OCI-LY7 (cell line): ENCODE measurements around the gene MTM1. TPM values are rescaled to one million over a fixed set of nuclear protein-coding genes. Genes with fewer than 3 reads are reported as not detected.

ENCODE experiments used
- BruUV-seq: library from RNA; stranded (reverse); fragments of 400-500 nt; replicated peaks from 2 replicates; lab custom pipeline; 2021; lab: Mats Ljungman, UMichigan
- CTCF ChIA-PET: fragments of 300-600 bp; sonication (Branson Sonifier 250); formaldehyde crosslinking; loops from one replicate; lab custom pipeline; 2022; ENCODE audit warnings: antibody characterized with exemption; ENCODE audit not compliant: unreplicated experiment; lab: Charles Lee
- POLR2A ChIA-PET: fragments of 300-600 bp; sonication (Branson Sonifier 250); formaldehyde crosslinking; loops from one replicate; lab custom pipeline; 2022; ENCODE audit warnings: antibody characterized with exemption; lab: Charles Lee
- DNase-seq: peaks from one replicate; pipeline ENCODE4 v3.0.0-alpha.2; 2015; ENCODE audit warnings: low spot score
- H2AFZ ChIP-seq: fragments of 200-600 bp; sonication (generic), shearing (Covaris generic); 2 replicates; pipeline ENCODE4 v1.6.1; 2014; ENCODE audit warnings: mild to moderate bottlenecking, antibody characterized with exemption, low read length, moderate library complexity
- H3K27ac ChIP-seq: fragments of 200-600 bp; sonication (generic); 2 replicates; pipeline ENCODE4 v1.5.1; 2014; ENCODE audit warnings: mixed run types, low read depth, mild to moderate bottlenecking, moderate library complexity, low read length, inconsistent platforms; ENCODE audit not compliant: poor library complexity, severe bottlenecking
- H3K36me3 ChIP-seq: fragments of 200-600 bp; sonication (generic); 2 replicates; pipeline ENCODE4 v1.6.1; 2014; ENCODE audit warnings: mild to moderate bottlenecking, antibody characterized with exemption, low read length, moderate library complexity, mixed read lengths; ENCODE audit not compliant: insufficient read depth
- H3K4me1 ChIP-seq: fragments of 200-600 bp; sonication (generic); 2 replicates; pipeline ENCODE4 v1.5.1; 2014; ENCODE audit warnings: mild to moderate bottlenecking, low read length; ENCODE audit not compliant: insufficient read depth, poor library complexity, severe bottlenecking
- H3K4me2 ChIP-seq: fragments of 200-600 bp; sonication (generic); 2 replicates; pipeline ENCODE4 v1.6.1; 2014; ENCODE audit warnings: mild to moderate bottlenecking, low read length
- H3K4me3 ChIP-seq: fragments of 200-600 bp; sonication (generic); 2 replicates; pipeline ENCODE4 v1.5.1; 2014; ENCODE audit warnings: mild to moderate bottlenecking, low read depth, low read length; ENCODE audit not compliant: poor library complexity, severe bottlenecking
- H3K79me2 ChIP-seq: fragments of 200-600 bp; sonication (generic); 2 replicates; pipeline ENCODE4 v1.6.1; 2016; ENCODE audit warnings: low read depth, mild to moderate bottlenecking, low read length, moderate library complexity, mixed read lengths; ENCODE audit not compliant: insufficient read depth
- H3K9me2 ChIP-seq: fragments of 200-600 bp; sonication (generic); 2 replicates; pipeline ENCODE4 v1.6.1; 2016; ENCODE audit warnings: mild to moderate bottlenecking, low read length, mixed read lengths; ENCODE audit not compliant: insufficient read depth
- H3K9me3 ChIP-seq: fragments of 200-600 bp; sonication (generic); 2 replicates; pipeline ENCODE4 v1.6.1; 2014; ENCODE audit warnings: mild to moderate bottlenecking, mixed run types, low read length, mixed read lengths
- H4K20me1 ChIP-seq: fragments of 200-600 bp; sonication (generic); 2 replicates; pipeline ENCODE4 v1.6.1; 2014; ENCODE audit warnings: mild to moderate bottlenecking, antibody characterized with exemption, low read length, moderate library complexity, mixed read lengths; ENCODE audit not compliant: insufficient read depth
- CTCF ChIP-seq: fragments of 200-600 bp; sonication (generic); conservative IDR thresholded peaks from 2 replicates; pipeline ENCODE4 v1.5.1; 2014; ENCODE audit warnings: mild to moderate bottlenecking, antibody characterized with exemption, low read length, moderate library complexity, mixed read lengths
- EZH2phosphoT487 ChIP-seq: fragments of 200-600 bp; sonication (generic); IDR thresholded peaks from 2 replicates; pipeline ENCODE4 v1.6.1; 2018; ENCODE audit warnings: low read depth, borderline replicate concordance, mild to moderate bottlenecking, mixed run types, antibody characterized with exemption, low read length, moderate library complexity, mixed read lengths
- intact Hi-C: fragments of 100-400 bp; cut with micrococcal nuclease; formaldehyde crosslinking; loops from one replicate; pipeline ENCODE4 v1.10.0; 2022; ENCODE audit not compliant: unreplicated experiment
- total RNA-seq, 2 experiments: library from RNA; depleted of rRNA in 1 of 2; stranded (reverse); fragments of >200 nt in 1 of 2; shearing (Covaris generic) in 1 of 2; gene quantifications; 2 replicates each; pipeline ENCODE4 v1.2.3, GENCODE V29; 2014 to 2022

The MTM1 gene
- total RNA-seq, 2 experiments from 2014 or later = 6.0 to 19.7 TPM

- Histone ChIP-seq H2AFZ (no peak overlapping the region), H3K79me2 (peaks cover 31% of the 10 kb centered on the region; the same call in 1 of the 2 replicates), H3K4me1 (peaks cover 69% of the 10 kb centered on the region), H4K20me1 (no peaks in the 10 kb centered on the region), H3K4me3 (peak overlapping the region; percentile 84), H3K4me2 (peak overlapping the region; percentile 85), H3K9me3 (no peaks in the 10 kb centered on the region), H3K36me3 (no peaks in the 10 kb centered on the region; the same call in 1 of the 2 replicates), H3K9me2 (no peaks in the 10 kb centered on the region), H3K27ac (peak overlapping the region; percentile 35)
- intact Hi-C loops = no loop called here
- CTCF ChIA-PET = no interaction called here
- no TSS peak for BruUV-seq
- TF ChIP-seq CTCF = no peak
- no peak for TF ChIP-seq EZH2phosphoT487
- DNase-seq = no peak
- POLR2A ChIA-PET = interaction anchor here (0.7 to 1.9 kb wide), 2 partner anchors 70 to 131 kb away, joined by 3 to 5 read pairs; no protein-coding TSS in a partner anchor
These were observed 3.8 kb downstream of the MTM1 start for GRCh38 chrX:150572206-150572605.

DNA sequence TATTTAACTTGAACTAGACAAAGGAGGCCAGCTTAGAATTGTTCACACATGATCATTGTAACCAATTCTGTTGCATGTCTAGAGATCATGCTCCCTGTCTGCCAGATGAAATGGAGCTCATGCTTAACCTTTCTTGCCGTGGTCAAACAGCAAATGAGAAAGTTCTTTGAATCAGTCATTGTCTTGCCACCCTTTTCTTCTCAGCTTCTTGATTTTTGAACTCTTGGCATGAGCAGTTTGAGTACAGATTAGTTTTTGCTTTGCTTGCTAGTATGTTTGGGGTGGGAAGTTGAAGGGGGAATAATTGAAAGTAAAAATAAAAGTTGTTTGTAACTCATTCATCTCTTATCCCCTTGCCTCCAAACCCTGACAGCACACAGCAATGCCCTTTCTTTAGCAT lies 4.7 kb downstream of the MTM1 start:
- H3K4me3 ChIP-seq = no peak overlapping the region
- peaks cover 31% of the 10 kb centered on the region; the same call in 1 of the 2 replicates for H3K79me2 ChIP-seq
- H3K27ac ChIP-seq = no peak overlapping the region
- no peaks in the 10 kb centered on the region; the same call in 1 of the 2 replicates for H3K36me3 ChIP-seq
- H2AFZ ChIP-seq = no peak overlapping the region
- DNase-seq = no peak
- no peak for TF ChIP-seq CTCF
- TF ChIP-seq EZH2phosphoT487 = no peak
- H3K9me3 ChIP-seq = no peaks in the 10 kb centered on the region
- H3K4me2 ChIP-seq = peak overlapping the region; percentile 85
- ChIA-PET CTCF (no interaction called here), POLR2A (interaction anchor here (0.7 to 1.5 kb wide), 2 partner anchors 69 to 128 kb away, joined by 3 to 4 read pairs; no protein-coding TSS in a partner anchor)
- peaks cover 65% of the 10 kb centered on the region for H3K4me1 ChIP-seq
- intact Hi-C loops = no loop called here
- no peaks in the 10 kb centered on the region for H4K20me1 ChIP-seq
- no peaks in the 10 kb centered on the region for H3K9me2 ChIP-seq
- BruUV-seq = no TSS peak

DNA sequence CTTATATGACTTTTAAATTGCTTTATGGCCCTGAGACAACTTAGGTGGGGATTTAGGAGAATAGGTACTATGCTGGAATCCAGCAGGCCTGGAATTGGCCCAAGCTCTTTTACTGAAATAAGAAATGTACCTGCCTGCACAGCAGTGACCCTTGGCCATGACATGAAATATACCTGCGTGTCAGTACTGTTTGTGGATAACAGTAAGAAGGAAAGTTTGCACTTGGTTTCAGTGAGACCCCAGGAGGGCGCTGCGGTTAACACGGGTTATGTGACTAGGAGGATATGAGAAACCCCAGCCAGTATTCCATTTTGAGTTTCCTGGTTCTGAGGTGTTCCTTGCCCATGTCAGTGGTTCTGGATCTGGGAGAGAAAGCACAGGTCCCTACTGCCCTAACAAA lies 5.3 kb downstream of the MTM1 start:
- Histone ChIP-seq H3K9me2 (no peaks in the 10 kb centered on the region), H3K4me3 (no peak overlapping the region), H3K79me2 (peaks cover 31% of the 10 kb centered on the region; the same call in 1 of the 2 replicates), H3K9me3 (no peaks in the 10 kb centered on the region), H3K27ac (no peak overlapping the region), H3K4me1 (peaks cover 65% of the 10 kb centered on the region), H3K36me3 (no peaks in the 10 kb centered on the region; the same call in 1 of the 2 replicates), H4K20me1 (no peaks in the 10 kb centered on the region), H2AFZ (no peak overlapping the region; the same call in 1 of the 2 replicates), H3K4me2 (peak overlapping the region; percentile 85)
- BruUV-seq = no TSS peak
- no peak for TF ChIP-seq EZH2phosphoT487
- TF ChIP-seq CTCF = peak; percentile 58
- intact Hi-C loops = no loop called here
- POLR2A ChIA-PET = interaction anchor here (0.8 to 1.5 kb wide), 2 partner anchors 110 to 127 kb away, joined by 3 to 4 read pairs; no protein-coding TSS in a partner anchor
- CTCF ChIA-PET = no interaction called here
- DNase-seq = peak; percentile 48
